Endothelial cell of umbilical vein (primary cell): ENCODE measurements around the gene ALK. TPM values are rescaled to one million over a fixed set of nuclear protein-coding genes. Genes with fewer than 3 reads are reported as not detected.

Experiments used
- BruUV-seq: library from RNA; stranded (reverse); fragments of 400-500 nt; replicated peaks from 2 replicates; lab custom pipeline; 2021; lab: Mats Ljungman, UMichigan
- CTCF ChIA-PET: fragments of 300-600, 350-600 bp; sonication (Branson Sonifier 250); formaldehyde crosslinking; loops from one replicate; lab custom pipeline; 2021; ENCODE audit warnings: antibody characterized with exemption, inconsistent platforms; lab: Charles Lee
- POLR2A ChIA-PET: fragments of 300-600, 350-600 bp; sonication (Branson Sonifier 250); formaldehyde crosslinking; loops from one replicate; lab custom pipeline; 2021; ENCODE audit warnings: antibody characterized with exemption, inconsistent platforms; lab: Charles Lee
- DNase-seq: peaks from one replicate; pipeline ENCODE4 v3.0.0-alpha.2; 2011; ENCODE audit warnings: low read depth, low spot score
- FAIRE-seq: peaks from 2 replicates; lab custom pipeline; 2011; peaks lifted over from hg19 to GRCh38; lab: Jason Lieb, UNC
- H2AFZ ChIP-seq: 2 replicates; pipeline ENCODE4 v1.6.0; 2012; ENCODE audit warnings: low read depth, low read length, control low read depth, inconsistent platforms
- H3K27ac ChIP-seq: 2 replicates; pipeline ENCODE4 v1.5.1; 2011; ENCODE audit warnings: low read depth, mild to moderate bottlenecking, control low read depth, low read length, moderate library complexity; ENCODE audit not compliant: insufficient read depth
- H3K27me3 ChIP-seq, 2 experiments: 2 replicates each; pipeline versions ENCODE4 v1.6.0 to v1.6.1; 2011; ENCODE audit warnings: low read length in 2 of 2, mixed read lengths in 1 of 2; ENCODE audit not compliant: control insufficient read depth in 2 of 2, insufficient read depth in 2 of 2
- H3K36me3 ChIP-seq, 2 experiments: 2 replicates in 1 of 2; 3 replicates in 1 of 2; pipeline ENCODE4 v1.5.1; 2011; ENCODE audit warnings: low read length in 2 of 2, mild to moderate bottlenecking in 1 of 2, moderate library complexity in 1 of 2; ENCODE audit not compliant: control insufficient read depth in 2 of 2, insufficient read depth in 2 of 2; ENCODE audit errors: extremely low read depth in 1 of 2
- H3K4me1 ChIP-seq: 3 replicates; pipeline ENCODE4 v1.5.1; 2011; ENCODE audit warnings: mild to moderate bottlenecking, low read length; ENCODE audit not compliant: control insufficient read depth, insufficient read depth; ENCODE audit errors: extremely low read depth
- H3K4me2 ChIP-seq: 2 replicates; pipeline ENCODE4 v1.6.1; 2011; ENCODE audit warnings: low read length, control low read depth, mixed read lengths; ENCODE audit not compliant: insufficient read depth
- H3K4me3 ChIP-seq, 3 experiments: fragments of 200-600 bp in 1 of 3; sonication (generic), shearing (Covaris generic) in 1 of 3; replicated peaks in 1 of 3; 2 replicates each; pipeline ENCODE4 v1.5.1; 2011 to 2016; ENCODE audit warnings: control low read depth in 3 of 3, low read length in 3 of 3, mild to moderate bottlenecking in 2 of 3, inconsistent platforms in 1 of 3, low read depth in 1 of 3, moderate library complexity in 1 of 3; ENCODE audit not compliant: insufficient read depth in 1 of 3
- H3K79me2 ChIP-seq: 2 replicates; pipeline ENCODE4 v1.6.0; 2012; ENCODE audit warnings: low read length, inconsistent platforms; ENCODE audit not compliant: control insufficient read depth, insufficient read depth
- H3K9ac ChIP-seq: replicated peaks from 2 replicates; pipeline ENCODE3; 2011; ENCODE audit warnings: low read length, control low read depth; ENCODE audit not compliant: insufficient read depth; ENCODE audit errors: extremely low read depth
- H3K9me1 ChIP-seq: replicated peaks from 3 replicates; pipeline ENCODE4 v1.6.0; 2011; ENCODE audit warnings: mild to moderate bottlenecking, low read length; ENCODE audit not compliant: control insufficient read depth, insufficient read depth; ENCODE audit errors: extremely low read depth
- H3K9me3 ChIP-seq: replicated peaks from 2 replicates; pipeline ENCODE4 v1.5.1; 2012; ENCODE audit warnings: low read length, inconsistent platforms; ENCODE audit not compliant: control insufficient read depth, insufficient read depth
- H4K20me1 ChIP-seq: replicated peaks from 2 replicates; pipeline ENCODE3; 2011; ENCODE audit warnings: mild to moderate bottlenecking, low read length; ENCODE audit not compliant: control insufficient read depth, insufficient read depth; ENCODE audit errors: extremely low read depth
- CTCF ChIP-seq, 2 donors: IDR thresholded peaks; 1 replicate in 1 of 2; 2 replicates in 1 of 2; pipeline ENCODE4 v1.5.1; 2011; ENCODE audit warnings: low read length in 2 of 2, mild to moderate bottlenecking in 2 of 2, moderate library complexity in 2 of 2, control low read depth in 1 of 2, inconsistent platforms in 1 of 2, low read depth in 1 of 2; ENCODE audit not compliant: insufficient read depth in 1 of 2; ENCODE audit errors: extremely low read depth in 1 of 2
- EZH2 ChIP-seq: IDR thresholded peaks from 2 replicates; pipeline ENCODE4 v1.6.1; 2012; ENCODE audit warnings: borderline replicate concordance, low read depth, mild to moderate bottlenecking, moderate library complexity, low read length, inconsistent platforms; ENCODE audit not compliant: severe bottlenecking
- MAX ChIP-seq: IDR thresholded peaks from 2 replicates; pipeline ENCODE4 v1.6.1; 2011; ENCODE audit not compliant: insufficient read depth, insufficient read length
- MYC ChIP-seq: IDR thresholded peaks from one replicate; pipeline ENCODE4 v1.6.1; 2011; ENCODE audit warnings: mild to moderate bottlenecking, low read depth, low read length
- POLR2AphosphoS5 ChIP-seq: IDR thresholded peaks from 2 replicates; pipeline ENCODE4 v1.6.1; 2012; ENCODE audit warnings: low read depth, mild to moderate bottlenecking, control low read depth, low read length, moderate library complexity; ENCODE audit not compliant: insufficient read depth
- dilution Hi-C: fragments of 300-500 bp; cut with MboI; formaldehyde crosslinking; loops from one replicate; pipeline ENCODE4 v1.15.0; 2019; ENCODE audit warnings: low sequenced_read_pairs; ENCODE audit not compliant: extremely low pct_ligation_motif_present
- intact Hi-C: fragments of 100-400 bp; cut with micrococcal nuclease; formaldehyde crosslinking; loops from one replicate; pipeline ENCODE4 v1.10.0; 2022
- polyA plus RNA-seq, 4 experiments: library from polyadenylated mRNA; depleted of rRNA in 3 of 4; stranded (reverse) in 3 of 4; unstranded in 1 of 4; fragments of >200 nt; gene quantifications; 2 replicates each; pipeline versions ENCODE4 v1.2.1 to v1.2.3, GENCODE V29; 2011 to 2012; ENCODE audit warnings: missing spikeins in 1 of 4
- total RNA-seq: library from RNA; stranded (reverse); gene quantifications from 2 replicates; pipeline ENCODE4 v1.2.3, GENCODE V29; 2021

The ALK gene
- total and polyA plus RNA-seq, 2 donors (not counting 3 experiments of a cell fraction or from before 2014, with no cell fraction given): not detected

GRCh38 chr2:29753671-29754444 is 167.5 kb downstream of the ALK start:
- BruUV-seq: no TSS peak
- Histone ChIP-seq H2AFZ (no peak overlapping the region), H3K4me2 (no peak overlapping the region), H3K9me1 (no peaks in the 10 kb centered on the region), H3K36me3 (no peaks in the 10 kb centered on the region), H4K20me1 (no peaks in the 10 kb centered on the region), H3K79me2 (no peaks in the 10 kb centered on the region), H3K27ac (no peak overlapping the region), H3K9me3 (peaks cover 7% of the 10 kb centered on the region), H3K27me3 (no peaks in the 10 kb centered on the region), H3K4me3 (no peak overlapping the region), H3K9ac (no peak overlapping the region), H3K4me1 (no peaks in the 10 kb centered on the region)
- CTCF ChIA-PET: no interaction called here
- TF ChIP-seq MYC (no peak), CTCF (IDR thresholded peaks at IDR 0.05; ENCODE audit: extremely low read depth in 1 of 2, insufficient read depth in 1 of 2, low read depth in 1 of 2, low read length in 2 of 2) (no peak), EZH2 (no peak), MAX (no peak), POLR2AphosphoS5 (no peak)
- intact Hi-C loops (no loop called here), dilution Hi-C loops (no loop called here)
- FAIRE-seq (no peak), DNase-seq (no peak)
- POLR2A ChIA-PET: no interaction called here
